Subcutaneous abdominal adipose tissue (tissue), 5 donors: ENCODE data around the gene BCAS1.
"Not testable (repeated sequence)": the region's sequence is repeated elsewhere in the genome, so short reads cannot be mapped to it uniquely, and the experiment has no call there.

Source experiments
- H3K27ac ChIP-seq: one replicate; pipeline ENCODE4 v1.7.0; 2013; ENCODE audit warnings: low read depth, mild to moderate bottlenecking, inconsistent platforms, low read length, moderate library complexity
- H3K27me3 ChIP-seq, 5 donors: one replicate each; pipeline ENCODE4 v1.7.0; 2013; ENCODE audit warnings: low read length in 5 of 5, inconsistent platforms in 1 of 5; ENCODE audit not compliant: control insufficient read depth in 5 of 5, insufficient read depth in 4 of 5
- H3K36me3 ChIP-seq, 5 donors: one replicate each; pipeline ENCODE4 v1.7.0; 2013; ENCODE audit warnings: low read length in 5 of 5; ENCODE audit not compliant: control insufficient read depth in 5 of 5, insufficient read depth in 5 of 5
- H3K4me1 ChIP-seq, 5 donors: one replicate each; pipeline ENCODE4 v1.7.0; 2013; ENCODE audit warnings: low read length in 5 of 5, mild to moderate bottlenecking in 3 of 5, moderate library complexity in 1 of 5; ENCODE audit not compliant: control insufficient read depth in 5 of 5, insufficient read depth in 5 of 5
- H3K4me3 ChIP-seq, 5 donors: one replicate each; pipeline ENCODE4 v1.7.0; 2013; ENCODE audit warnings: low read length in 5 of 5, low read depth in 1 of 5
- H3K9ac ChIP-seq, 5 donors: one replicate each; pipeline ENCODE4 v1.7.0; 2013; ENCODE audit warnings: low read length in 5 of 5, mild to moderate bottlenecking in 4 of 5, moderate library complexity in 3 of 5
- H3K9me3 ChIP-seq, 5 donors: one replicate each; pipeline ENCODE4 v1.7.0; 2013; ENCODE audit warnings: low read length in 5 of 5; ENCODE audit not compliant: control insufficient read depth in 5 of 5
- donor health status: healthy.
- donor health status: healthy.
- donor health status: healthy.
- donor health status: healthy.
- donor health status: healthy.

The BCAS1 gene

DNA sequence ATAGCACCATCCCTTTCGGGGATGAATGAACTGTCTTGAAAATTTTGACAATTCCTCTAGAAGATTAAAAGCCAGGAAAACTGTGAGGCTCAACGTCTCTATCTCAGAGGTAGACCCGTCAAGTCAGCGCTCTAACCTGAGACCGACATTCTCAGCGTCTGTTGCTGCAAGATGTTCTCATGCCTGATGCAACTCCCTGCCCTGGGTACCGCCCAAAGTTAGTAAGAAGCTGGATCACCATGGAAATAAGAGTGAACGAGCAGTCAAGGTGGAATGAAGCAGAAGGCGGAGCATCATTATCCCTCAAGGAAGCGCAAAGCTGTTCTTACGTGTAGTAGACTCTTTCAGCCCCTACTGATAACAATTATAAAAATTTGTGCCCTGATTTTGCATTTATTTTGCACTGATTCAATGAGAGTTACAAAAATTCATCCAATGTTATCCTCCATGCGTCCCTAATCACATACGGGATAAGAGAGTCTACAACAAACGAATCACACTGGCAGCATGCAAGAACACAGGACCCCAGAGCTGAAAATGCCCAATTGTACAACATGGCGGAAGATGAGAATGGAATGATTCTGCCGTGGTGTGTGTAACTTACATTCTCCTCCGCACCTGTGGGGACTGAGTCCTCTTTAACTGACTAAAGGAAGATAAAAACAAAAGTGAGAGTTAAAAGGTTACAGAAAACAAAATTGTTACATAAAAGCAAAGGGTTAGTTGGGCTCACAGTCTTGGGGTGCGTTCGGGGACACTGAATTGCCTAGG is 95.4 kb downstream of the BCAS1 start:
- no peak overlapping the region for H3K4me3 ChIP-seq

DNA sequence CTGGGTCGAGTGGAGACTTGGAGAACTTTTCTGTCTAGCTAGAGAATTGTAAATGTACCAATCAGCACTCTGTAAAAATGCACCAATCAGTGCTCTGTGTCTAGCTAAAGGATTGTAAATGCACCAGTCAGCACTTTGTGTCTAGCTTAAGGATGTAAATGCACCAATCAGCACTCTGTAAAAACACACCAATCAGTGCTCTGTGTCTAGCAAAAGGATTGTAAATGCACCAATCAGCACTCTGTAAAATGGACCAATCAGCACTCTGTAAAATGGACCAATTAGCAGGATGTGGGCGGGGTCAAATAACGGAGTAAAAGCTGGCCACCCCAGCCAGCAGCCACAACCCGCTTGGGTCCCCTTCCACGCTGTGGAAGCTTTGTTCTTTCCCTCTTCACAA is 96.5 kb downstream of the BCAS1 start:
- H3K9ac ChIP-seq, H3K4me3 ChIP-seq, H3K27ac ChIP-seq, H3K36me3 ChIP-seq, H3K4me1 ChIP-seq, H3K9me3 ChIP-seq, H3K27me3 ChIP-seq: not testable (repeated sequence)

More for the DNA sequence above, 95.4 kb downstream of the BCAS1 start:
- no peaks in the 10 kb centered on the region for H3K27me3 ChIP-seq
- H3K36me3 ChIP-seq: no peaks in the 10 kb centered on the region
- no peaks in the 10 kb centered on the region for H3K9me3 ChIP-seq
- no peak overlapping the region for H3K27ac ChIP-seq
- peaks cover 0 to 3% (median 0%) of the 10 kb centered on the region in 5 donors for H3K4me1 ChIP-seq
- no peak overlapping the region for H3K9ac ChIP-seq

DNA sequence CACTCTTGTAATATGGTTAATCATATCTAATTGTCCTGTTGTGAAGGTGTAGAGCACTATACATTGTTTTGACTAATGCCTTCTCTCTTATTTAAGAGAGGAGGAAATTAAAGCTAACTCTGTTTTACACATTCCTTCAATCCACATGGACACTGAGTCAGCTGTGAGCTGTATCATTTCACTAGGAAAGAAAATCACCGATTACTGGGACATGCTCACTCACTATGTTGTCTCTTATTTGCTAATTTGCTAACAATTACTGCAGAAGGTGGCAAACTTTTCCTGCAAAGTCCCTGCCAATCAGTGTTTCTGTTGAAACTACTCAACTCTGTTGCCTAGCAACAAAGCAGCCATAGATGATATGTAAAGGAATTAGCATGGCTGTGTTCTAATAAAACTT is 98.2 kb downstream of the BCAS1 start:
- H3K9me3 ChIP-seq: no peaks in the 10 kb centered on the region
- H3K4me3 ChIP-seq: no peak overlapping the region
- H3K27ac ChIP-seq: no peak overlapping the region
- H3K27me3 ChIP-seq: no peaks in the 10 kb centered on the region
- no peak overlapping the region for H3K9ac ChIP-seq
- H3K36me3 ChIP-seq: no peaks in the 10 kb centered on the region
- peaks cover 0 to 3% (median 0%) of the 10 kb centered on the region in 5 donors for H3K4me1 ChIP-seq

DNA sequence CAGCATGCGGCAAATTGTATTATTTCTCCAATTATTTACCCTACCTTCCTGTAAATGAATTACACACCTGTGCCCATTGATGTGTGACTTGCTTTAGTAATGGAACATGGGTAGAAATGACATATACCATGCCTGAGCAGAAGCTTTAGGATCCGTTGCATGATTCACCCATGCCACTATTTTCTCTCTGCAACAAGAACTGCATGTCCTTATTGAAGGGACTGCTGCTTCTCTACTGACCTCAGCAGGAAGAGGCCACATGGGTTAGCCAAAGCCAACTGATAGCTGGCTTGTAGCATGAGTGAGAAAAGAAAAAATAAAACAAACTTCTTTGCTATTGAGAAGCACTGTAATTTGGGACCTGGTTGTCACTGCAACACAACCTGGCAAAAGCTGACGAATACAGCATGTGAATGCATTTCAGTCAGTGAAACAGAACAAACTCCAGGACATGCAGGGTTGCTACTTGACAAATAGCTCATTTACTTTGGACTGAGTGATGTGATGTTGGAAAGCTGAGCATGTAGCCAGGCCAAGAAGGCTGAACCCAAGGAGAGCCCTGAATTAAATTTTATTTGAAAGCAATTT is 99.2 kb downstream of the BCAS1 start:
- Histone ChIP-seq H3K9me3 (no peaks in the 10 kb centered on the region), H3K27ac (no peak overlapping the region), H3K36me3 (no peaks in the 10 kb centered on the region), H3K4me1 (peaks cover 0 to 3% (median 0%) of the 10 kb centered on the region in 5 donors), H3K27me3 (no peaks in the 10 kb centered on the region), H3K4me3 (no peak overlapping the region), H3K9ac (no peak overlapping the region)

DNA sequence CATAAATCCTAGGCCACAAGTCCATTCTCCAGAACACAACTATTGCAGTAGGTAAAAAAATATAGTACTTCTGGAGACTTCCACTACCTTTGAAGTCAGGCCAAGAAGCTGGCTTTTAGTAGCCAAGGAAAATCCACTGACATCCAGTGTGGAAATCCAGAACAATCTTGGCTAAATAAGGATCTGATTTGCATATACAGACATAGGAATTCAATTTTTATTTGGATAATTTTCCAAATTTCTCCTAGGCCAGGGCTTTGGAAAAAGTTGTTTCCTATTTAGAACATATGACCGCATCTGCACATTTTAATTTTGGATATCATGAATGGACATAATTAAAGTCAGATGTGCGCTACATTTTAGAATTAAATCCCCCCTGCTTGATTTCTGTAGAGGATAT is 100.2 kb downstream of the BCAS1 start:
- no peak overlapping the region for H3K27ac ChIP-seq
- no peak overlapping the region for H3K9ac ChIP-seq
- no peaks in the 10 kb centered on the region for H3K9me3 ChIP-seq
- H3K4me3 ChIP-seq: no peak overlapping the region
- no peaks in the 10 kb centered on the region for H3K36me3 ChIP-seq
- H3K27me3 ChIP-seq: no peaks in the 10 kb centered on the region
- no peaks in the 10 kb centered on the region for H3K4me1 ChIP-seq

DNA sequence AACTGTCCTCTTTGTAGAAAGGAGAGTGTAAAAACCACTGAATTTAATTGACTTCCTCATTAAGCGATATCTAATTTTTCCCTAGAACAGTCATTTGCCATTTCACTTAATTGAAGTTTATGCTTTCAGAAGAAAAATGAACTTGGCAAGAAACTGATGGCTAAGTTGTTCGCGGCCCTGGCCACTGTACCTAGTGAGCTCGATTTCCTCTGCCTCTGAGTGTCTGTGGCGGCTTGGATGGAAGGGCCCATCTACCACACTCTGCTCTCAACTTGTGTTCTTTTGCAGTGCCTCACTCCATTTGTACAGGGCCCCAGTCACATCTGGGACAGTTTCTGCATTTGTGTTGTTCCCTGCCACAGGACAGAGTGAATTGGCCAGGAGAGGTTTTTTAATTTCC is 102.9 kb downstream of the BCAS1 start:
- no peak overlapping the region for H3K27ac ChIP-seq
- no peaks in the 10 kb centered on the region for H3K9me3 ChIP-seq
- no peaks in the 10 kb centered on the region for H3K36me3 ChIP-seq
- H3K4me3 ChIP-seq: no peak overlapping the region
- H3K4me1 ChIP-seq: peaks cover 0 to 10% (median 0%) of the 10 kb centered on the region in 5 donors
- no peak overlapping the region for H3K9ac ChIP-seq
- no peaks in the 10 kb centered on the region for H3K27me3 ChIP-seq

DNA sequence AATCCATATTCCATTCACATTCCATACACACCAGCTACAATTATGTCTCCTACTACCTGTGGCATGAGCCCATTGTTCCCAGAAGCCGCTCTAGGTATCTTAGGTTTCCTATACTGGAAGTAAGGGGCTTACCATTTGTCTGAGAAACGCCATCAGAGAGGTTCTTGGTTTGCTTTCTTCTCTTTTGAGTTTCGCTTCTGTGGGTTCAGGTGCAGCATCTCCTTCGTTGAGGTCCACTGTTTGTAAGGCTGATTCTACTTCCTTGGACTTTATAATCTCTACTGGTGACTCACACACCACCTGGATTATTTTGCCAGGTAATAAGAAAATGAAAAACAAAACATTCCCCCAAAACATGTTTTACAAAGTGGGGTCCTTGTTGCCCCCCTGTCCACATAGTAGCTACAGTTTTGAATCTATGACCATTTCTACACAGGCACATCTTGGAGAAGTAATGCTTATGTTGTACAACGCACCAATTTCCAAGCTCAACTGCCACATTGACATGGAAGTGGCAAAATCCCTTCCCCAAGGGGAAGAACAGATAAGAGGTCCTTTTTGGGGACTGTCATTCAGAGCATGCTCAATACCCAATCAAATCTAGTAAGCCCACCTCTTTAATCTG is 103.5 kb downstream of the BCAS1 start:
- H3K36me3 ChIP-seq: no peaks in the 10 kb centered on the region
- no peak overlapping the region for H3K4me3 ChIP-seq
- H3K9ac ChIP-seq: no peak overlapping the region
- H3K9me3 ChIP-seq: no peaks in the 10 kb centered on the region
- peaks cover 0 to 10% (median 0%) of the 10 kb centered on the region in 5 donors for H3K4me1 ChIP-seq
- H3K27ac ChIP-seq: no peak overlapping the region
- no peaks in the 10 kb centered on the region for H3K27me3 ChIP-seq

DNA sequence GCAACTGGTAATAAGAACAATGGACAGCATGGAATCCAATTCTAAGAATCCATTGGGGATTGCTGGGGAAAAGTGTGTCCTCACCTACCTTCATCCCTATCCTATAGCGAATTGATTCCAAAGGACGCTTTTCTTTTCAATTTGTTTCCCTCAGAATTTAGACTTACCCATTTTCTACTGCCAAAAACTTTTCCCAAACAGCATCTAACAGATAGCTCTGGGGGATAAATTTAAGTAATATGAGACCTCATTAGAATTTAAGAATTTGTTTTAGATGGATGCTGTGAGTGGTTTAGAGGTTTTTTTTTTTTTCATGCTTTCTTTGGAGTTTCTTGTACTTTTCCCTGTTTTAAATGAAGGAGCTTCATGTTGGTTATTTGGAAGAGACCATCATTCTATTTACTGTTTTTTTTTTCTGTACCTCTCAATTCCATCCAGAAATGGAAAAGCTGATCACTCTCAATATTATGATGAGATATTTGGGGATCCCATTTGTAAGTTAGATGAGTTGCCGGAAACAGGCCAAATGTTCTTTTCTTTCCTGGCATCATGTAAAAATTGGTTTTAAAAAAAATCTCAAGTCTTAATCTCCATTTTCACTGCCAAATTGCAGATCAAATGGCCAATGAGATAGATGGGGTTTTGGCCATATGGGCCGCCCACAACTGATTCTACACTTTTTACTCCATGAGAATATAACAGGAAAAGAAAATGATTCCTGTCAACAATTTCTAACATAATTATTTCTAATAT is 105.7 kb downstream of the BCAS1 start:
- H3K36me3 ChIP-seq: no peaks in the 10 kb centered on the region

DNA sequence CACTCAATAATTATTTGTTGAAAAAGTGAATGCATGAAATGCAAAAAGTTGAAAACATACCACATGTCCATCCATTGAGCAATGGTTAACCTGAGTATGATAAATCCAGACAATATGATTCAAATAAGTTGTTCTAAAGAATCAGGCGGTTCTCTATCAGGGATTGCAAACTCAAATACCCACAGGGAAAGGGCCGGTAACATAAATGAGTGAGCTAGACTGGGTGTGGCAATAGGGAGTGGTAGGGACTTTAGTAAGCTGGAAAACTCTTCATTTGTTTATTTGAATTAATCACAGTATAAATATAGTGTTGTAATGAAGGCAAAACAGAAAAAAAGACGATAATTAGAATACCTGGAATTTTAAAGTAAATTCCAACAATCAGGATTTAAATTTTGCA is 106.3 kb downstream of the BCAS1 start:
- H3K9ac ChIP-seq: no peak overlapping the region

More for the DNA sequence above, 105.7 kb downstream of the BCAS1 start:
- Histone ChIP-seq H3K27ac (no peak overlapping the region), H3K4me1 (peaks cover 4 to 26% (median 8%) of the 10 kb centered on the region in 5 donors), H3K9me3 (no peaks in the 10 kb centered on the region), H3K27me3 (no peaks in the 10 kb centered on the region), H3K4me3 (no peak overlapping the region), H3K9ac (no peak overlapping the region)

DNA sequence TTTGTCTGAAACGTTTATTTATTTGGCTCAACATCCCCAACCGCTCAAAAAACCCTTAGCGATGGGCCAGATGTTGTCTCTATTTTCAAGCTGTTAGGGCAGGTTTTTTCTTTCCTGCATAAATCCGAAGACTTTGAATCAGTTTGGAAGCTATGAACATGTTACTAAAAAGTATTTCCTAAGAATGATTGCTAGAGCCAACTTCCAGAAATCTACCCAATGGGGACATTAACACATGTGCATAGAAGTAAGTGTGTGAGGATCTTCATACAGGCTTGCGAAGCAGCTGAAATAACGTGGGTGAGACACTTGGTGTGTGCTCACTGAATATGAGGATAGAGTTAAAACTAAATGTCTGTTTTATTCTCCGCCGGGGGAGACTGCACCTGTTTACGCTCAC is 106.8 kb downstream of the BCAS1 start:
- Histone ChIP-seq H3K4me3 (no peak overlapping the region), H3K9me3 (no peaks in the 10 kb centered on the region), H3K27me3 (no peaks in the 10 kb centered on the region)

More for the DNA sequence above, 106.3 kb downstream of the BCAS1 start:
- Histone ChIP-seq H3K36me3 (no peaks in the 10 kb centered on the region), H3K4me1 (peaks cover 4 to 30% (median 11%) of the 10 kb centered on the region in 5 donors), H3K27ac (no peak overlapping the region), H3K27me3 (no peaks in the 10 kb centered on the region), H3K9me3 (no peaks in the 10 kb centered on the region), H3K4me3 (no peak overlapping the region)

More for the DNA sequence above, 106.8 kb downstream of the BCAS1 start:
- H3K36me3 ChIP-seq: no peaks in the 10 kb centered on the region
- H3K27ac ChIP-seq: no peak overlapping the region
- H3K9ac ChIP-seq: no peak overlapping the region
- peaks cover 7 to 32% (median 11%) of the 10 kb centered on the region in 5 donors for H3K4me1 ChIP-seq
